ENCODE results near the gene CSNK1G1.
"Not testable (repeated sequence)": the region's sequence is repeated elsewhere in the genome, so short reads cannot be mapped to it uniquely, and the experiment has no call there.

CSNK1G1 gene

GRCh38 chr15:64326975-64327374 is 29.0 kb downstream of the CSNK1G1 start:
- H3K27me3 ChIP-seq (ENCODE audit: insufficient read depth, low read length); H2BK120ac ChIP-seq (ENCODE audit: insufficient read depth, low read length, poor library complexity); H3K4me3 ChIP-seq (ENCODE audit: low read depth, low read length); H3K27ac ChIP-seq (ENCODE audit: low read depth, low read length); H2BK12ac ChIP-seq (ENCODE audit: low read length); H3K36me3 ChIP-seq (ENCODE audit: control insufficient read depth in 1 of 2, insufficient read depth in 2 of 2, low read length in 2 of 2); H3K9me3 ChIP-seq (ENCODE audit: insufficient read depth, low read depth, low read length); H3K23ac ChIP-seq (ENCODE audit: low read length); H3K79me2 ChIP-seq (ENCODE audit: control insufficient read depth, insufficient read depth, low read length, poor library complexity); H3K4me1 ChIP-seq (ENCODE audit: control insufficient read depth in 1 of 2, insufficient read depth in 2 of 2, low read length in 2 of 2); H4K12ac ChIP-seq (ENCODE audit: low read depth, low read length); H3K14ac ChIP-seq (ENCODE audit: low read length); H3K18ac ChIP-seq (ENCODE audit: low read length); H4K8ac ChIP-seq (ENCODE audit: low read depth, low read length); DNase-seq; H2AK5ac ChIP-seq (ENCODE audit: low read length); H3K9ac ChIP-seq (ENCODE audit: low read length); H3K79me1 ChIP-seq (ENCODE audit: low read length); H4K91ac ChIP-seq (ENCODE audit: low read depth, low read length); H3K4me2 ChIP-seq (ENCODE audit: low read length); H3K4ac ChIP-seq (ENCODE audit: low read depth, low read length); H2AFZ ChIP-seq (ENCODE audit: insufficient read depth, low read length, poor library complexity); H2BK5ac ChIP-seq (ENCODE audit: low read depth, low read length, poor library complexity): not testable (repeated sequence)
- no CpG with 5 or more reads among the region's 15 CpGs for WGBS (ENCODE audit: extremely low coverage, insufficient coverage, insufficient read length)

DNA sequence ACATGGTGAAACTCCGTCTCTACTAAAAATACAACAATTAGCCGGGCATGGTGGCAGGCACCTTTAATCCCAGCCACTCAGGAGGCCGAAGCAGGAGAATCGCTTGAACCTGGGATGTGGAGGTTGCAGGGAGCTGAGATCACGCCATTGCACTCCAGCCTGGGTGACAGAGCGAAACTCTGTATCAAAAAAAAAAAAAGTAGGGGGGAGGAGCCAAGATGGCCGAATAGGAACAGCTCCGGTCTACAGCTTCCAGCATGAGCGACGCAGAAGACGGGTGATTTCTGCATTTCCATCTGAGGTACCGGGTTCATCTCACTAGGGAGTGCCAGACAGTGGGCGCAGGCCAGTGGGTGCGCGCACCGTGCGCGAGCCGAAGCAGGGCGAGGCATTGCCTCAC is 29.5 kb downstream of the CSNK1G1 start:
- not testable (repeated sequence) for H2BK120ac ChIP-seq (ENCODE audit: insufficient read depth, low read length, poor library complexity); H4K12ac ChIP-seq (ENCODE audit: low read depth, low read length); H3K4ac ChIP-seq (ENCODE audit: low read depth, low read length); H2BK5ac ChIP-seq (ENCODE audit: low read depth, low read length, poor library complexity); H3K79me2 ChIP-seq (ENCODE audit: control insufficient read depth, insufficient read depth, low read length, poor library complexity); H3K27me3 ChIP-seq (ENCODE audit: insufficient read depth, low read length); H3K14ac ChIP-seq (ENCODE audit: low read length); H3K9ac ChIP-seq (ENCODE audit: low read length); H4K91ac ChIP-seq (ENCODE audit: low read depth, low read length); H3K4me2 ChIP-seq (ENCODE audit: low read length); H3K79me1 ChIP-seq (ENCODE audit: low read length); H3K27ac ChIP-seq (ENCODE audit: low read depth, low read length); H2AK5ac ChIP-seq (ENCODE audit: low read length); H3K23ac ChIP-seq (ENCODE audit: low read length); H3K9me3 ChIP-seq (ENCODE audit: insufficient read depth, low read depth, low read length); H3K4me1 ChIP-seq (ENCODE audit: control insufficient read depth in 1 of 2, insufficient read depth in 2 of 2, low read length in 2 of 2); H3K18ac ChIP-seq (ENCODE audit: low read length); H3K36me3 ChIP-seq (ENCODE audit: control insufficient read depth in 1 of 2, insufficient read depth in 2 of 2, low read length in 2 of 2); H4K8ac ChIP-seq (ENCODE audit: low read depth, low read length); H2AFZ ChIP-seq (ENCODE audit: insufficient read depth, low read length, poor library complexity); H2BK12ac ChIP-seq (ENCODE audit: low read length); H3K4me3 ChIP-seq (ENCODE audit: low read depth, low read length)
- DNase-seq: peak in 1 of 2 donors; percentile 33
- no CpG with 5 or more reads among the region's 20 CpGs for WGBS (ENCODE audit: extremely low coverage, insufficient coverage, insufficient read length)

GRCh38 chr15:64324165-64324877 is 31.7 kb downstream of the CSNK1G1 start:
- no peak overlapping the region for H3K18ac ChIP-seq (ENCODE audit: low read length)
- no peak overlapping the region for H3K9ac ChIP-seq (ENCODE audit: low read length)
- no peak overlapping the region for H3K14ac ChIP-seq (ENCODE audit: low read length)
- H4K8ac ChIP-seq (ENCODE audit: low read depth, low read length): no peak overlapping the region
- no peak overlapping the region for H2BK5ac ChIP-seq (ENCODE audit: low read depth, low read length, poor library complexity)
- no peak overlapping the region for H2AK5ac ChIP-seq (ENCODE audit: low read length)
- no peak overlapping the region for H2AFZ ChIP-seq (ENCODE audit: insufficient read depth, low read length, poor library complexity)
- no peak overlapping the region for H3K4ac ChIP-seq (ENCODE audit: low read depth, low read length)
- no peaks in the 10 kb centered on the region for H3K9me3 ChIP-seq (ENCODE audit: insufficient read depth, low read depth, low read length)
- H3K4me2 ChIP-seq (ENCODE audit: low read length): no peak overlapping the region
- no peak overlapping the region for H3K4me3 ChIP-seq (ENCODE audit: low read depth, low read length)
- no peaks in the 10 kb centered on the region for H3K4me1 ChIP-seq (ENCODE audit: control insufficient read depth in 1 of 2, insufficient read depth in 2 of 2, low read length in 2 of 2)
- no CpG with 5 or more reads among the region's 5 CpGs for WGBS (ENCODE audit: extremely low coverage, insufficient coverage, insufficient read length)
- H3K79me1 ChIP-seq (ENCODE audit: low read length): no peaks in the 10 kb centered on the region
- no peak overlapping the region for H4K91ac ChIP-seq (ENCODE audit: low read depth, low read length)
- no peak for DNase-seq
- H3K27ac ChIP-seq (ENCODE audit: low read depth, low read length): no peak overlapping the region
- H2BK120ac ChIP-seq (ENCODE audit: insufficient read depth, low read length, poor library complexity): no peak overlapping the region
- no peaks in the 10 kb centered on the region for H3K36me3 ChIP-seq (ENCODE audit: control insufficient read depth in 1 of 2, insufficient read depth in 2 of 2, low read length in 2 of 2)
- H2BK12ac ChIP-seq (ENCODE audit: low read length): no peak overlapping the region
- no peak overlapping the region for H3K23ac ChIP-seq (ENCODE audit: low read length)
- H3K27me3 ChIP-seq (ENCODE audit: insufficient read depth, low read length): no peaks in the 10 kb centered on the region
- no peaks in the 10 kb centered on the region for H3K79me2 ChIP-seq (ENCODE audit: control insufficient read depth, insufficient read depth, low read length, poor library complexity)
- no peak overlapping the region for H4K12ac ChIP-seq (ENCODE audit: low read depth, low read length)

GRCh38 chr15:64315216-64315615 is 40.8 kb downstream of the CSNK1G1 start:
- no peak overlapping the region for H2BK120ac ChIP-seq (ENCODE audit: insufficient read depth, low read length, poor library complexity)
- H3K4me1 ChIP-seq (ENCODE audit: control insufficient read depth in 1 of 2, insufficient read depth in 2 of 2, low read length in 2 of 2): no peaks in the 10 kb centered on the region

More at GRCh38 chr15:64315216-64315615, 40.8 kb downstream of the CSNK1G1 start:
- H2AK5ac ChIP-seq (ENCODE audit: low read length): no peak overlapping the region
- H3K23ac ChIP-seq (ENCODE audit: low read length): no peak overlapping the region
- H3K14ac ChIP-seq (ENCODE audit: low read length): no peak overlapping the region
- H4K12ac ChIP-seq (ENCODE audit: low read depth, low read length): no peak overlapping the region
- no peaks in the 10 kb centered on the region for H3K9me3 ChIP-seq (ENCODE audit: insufficient read depth, low read depth, low read length)
- no peak overlapping the region for H3K4me2 ChIP-seq (ENCODE audit: low read length)
- no peaks in the 10 kb centered on the region for H3K27me3 ChIP-seq (ENCODE audit: insufficient read depth, low read length)
- no peak overlapping the region for H2BK5ac ChIP-seq (ENCODE audit: low read depth, low read length, poor library complexity)
- H2AFZ ChIP-seq (ENCODE audit: insufficient read depth, low read length, poor library complexity): no peak overlapping the region
- H3K4me3 ChIP-seq (ENCODE audit: low read depth, low read length): no peak overlapping the region
- no peak overlapping the region for H4K91ac ChIP-seq (ENCODE audit: low read depth, low read length)
- H3K79me2 ChIP-seq (ENCODE audit: control insufficient read depth, insufficient read depth, low read length, poor library complexity): no peaks in the 10 kb centered on the region
- H3K79me1 ChIP-seq (ENCODE audit: low read length): no peaks in the 10 kb centered on the region
- H4K8ac ChIP-seq (ENCODE audit: low read depth, low read length): no peak overlapping the region
- H2BK12ac ChIP-seq (ENCODE audit: low read length): no peak overlapping the region
- no CpG with 5 or more reads among the region's 4 CpGs for WGBS (ENCODE audit: extremely low coverage, insufficient coverage, insufficient read length)
- no peak for DNase-seq
- H3K4ac ChIP-seq (ENCODE audit: low read depth, low read length): no peak overlapping the region
- H3K9ac ChIP-seq (ENCODE audit: low read length): no peak overlapping the region
- no peak overlapping the region for H3K18ac ChIP-seq (ENCODE audit: low read length)
- no peak overlapping the region for H3K27ac ChIP-seq (ENCODE audit: low read depth, low read length)
- H3K36me3 ChIP-seq (ENCODE audit: control insufficient read depth in 1 of 2, insufficient read depth in 2 of 2, low read length in 2 of 2): no peaks in the 10 kb centered on the region
